ENCODE measurements around the gene LRP1-AS. TPM values are rescaled to one million over a fixed set of nuclear protein-coding genes. Genes with fewer than 3 reads are reported as not detected.

The LRP1-AS gene
- total RNA-seq, 1 experiment from 2014 or later: not detected

GRCh38 chr12:57127101-57127725 is 20.2 kb downstream of the LRP1-AS start:
- DNase-seq (ENCODE audit: low read depth, low spot score) (peak; percentile 68), ATAC-seq (peak; percentile 68)
- CTCF ChIA-PET: interaction anchor here (0.9 to 5.8 kb wide), 7 partner anchors 9 to 116 kb away, joined by 3 to 44 read pairs (median 13); partner anchors contain the start of gene STAT6
- Histone ChIP-seq H3K9me2 (ENCODE audit: insufficient read depth) (no peaks in the 10 kb centered on the region), H3K27ac (ENCODE audit: low read depth, low read length) (peak overlapping the region; percentile 79), H3K4me1 (ENCODE audit: control insufficient read depth in 1 of 2, insufficient read depth in 2 of 2, low read length in 2 of 2) (peaks cover 9 to 32% of the 10 kb centered on the region in 2 experiments), H2AFZ (ENCODE audit: low read depth, low read length, poor library complexity, severe bottlenecking) (peak overlapping the region; percentile 38), H3K4me2 (ENCODE audit: low read length) (peak overlapping the region; percentile 99), H3K4me3 (replicated peaks in 1 of 2; ENCODE audit: low read depth in 1 of 2, low read length in 2 of 2) (peak overlapping the region; percentile 74 to 80), H4K20me1 (ENCODE audit: insufficient read depth) (no peaks in the 10 kb centered on the region), H3K9me3 (ENCODE audit: control insufficient read depth in 1 of 2, insufficient read depth in 1 of 2, low read depth in 1 of 2, low read length in 2 of 2) (peaks cover 6 to 7% of the 10 kb centered on the region in 2 experiments; a peak in 1 of 4 replicates), H3K36me3 (ENCODE audit: control insufficient read depth in 1 of 2, insufficient read depth in 2 of 2, low read length in 2 of 2) (no peaks in the 10 kb centered on the region), H3K79me2 (ENCODE audit: insufficient read depth, low read length) (no peaks in the 10 kb centered on the region), H3K27me3 (ENCODE audit: insufficient read depth, low read length) (no peaks in the 10 kb centered on the region), H3K9ac (ENCODE audit: low read length) (peak overlapping the region; percentile 79)
- intact Hi-C loops (cut with micrococcal nuclease): loop anchor here (10.0 kb wide), 1 partner anchor 118 kb away; no protein-coding TSS in a partner anchor
- BruUV-seq (replicated peaks): TSS peak; percentile 77
- POLR2A ChIA-PET: interaction anchor here (0.8 to 1.9 kb wide), 7 partner anchors 9 to 439 kb away, joined by 3 to 20 read pairs (median 4); partner anchors contain the start of genes PTGES3 and STAT6
- TF ChIP-seq EZH2phosphoT487 (IDR thresholded peaks at IDR 0.05; ENCODE audit: borderline replicate concordance): no peak
- peak; percentile 24 to 51 (median 38); a peak in 3 of 6 replicates for TF ChIP-seq CTCF (IDR thresholded peaks at IDR 0.05 in 2 of 3, conservative IDR thresholded peaks at IDR 0.05 in 1 of 3; ENCODE audit: borderline replicate concordance in 1 of 3, insufficient read depth in 1 of 3, low read depth in 2 of 3, low read length in 2 of 3)
- peak; percentile 27 for TF ChIP-seq YY1 (IDR thresholded peaks at IDR 0.05; ENCODE audit: extremely low read depth, insufficient replicate concordance, low read depth, low read length)
- peak; percentile 80; the same call in 1 of the 2 replicates for TF ChIP-seq MAX (IDR thresholded peaks at IDR 0.05)
- TF ChIP-seq POLR2AphosphoS5 (IDR thresholded peaks at IDR 0.05; ENCODE audit: low read depth, low read length): peak; percentile 83
- TF ChIP-seq CEBPB (IDR thresholded peaks at IDR 0.05; ENCODE audit: low read depth): no peak
- RAD21 ChIA-PET (ENCODE audit: low non-redundant PET in 1 of 2, low total read pairs in 2 of 2, uncharacterized antibody in 2 of 2, unreplicated experiment in 2 of 2): interaction anchor here (1.1 to 1.5 kb wide), 4 partner anchors 16 to 58 kb away, joined by 3 to 9 read pairs (median 4); partner anchors contain the start of gene STAT6 (in 1 of the 2)

Data from HCT116 (cell line).